A549 (cell line): Measurements from ENCODE around the gene MORC2. TPM values are rescaled to one million over a fixed set of nuclear protein-coding genes. Genes with fewer than 3 reads are reported as not detected.

Experiments
- ATAC-seq, 2 experiments: fragments of 200-7000 bp in 1 of 2; fragments of >200 bp in 1 of 2; cut with Nextera tagmentation in 1 of 2; cut with Tn5 transposase in 1 of 2; 3 replicates each; pipeline versions ENCODE4 v1.8.0 to v1.9.1; 2018 to 2020; ENCODE audit warnings: mild to moderate bottlenecking in 1 of 2, moderate library complexity in 1 of 2
- CTCF ChIA-PET: fragments of 300-600 bp; sonication (Branson Sonifier 250); formaldehyde crosslinking; extraction: SDS; loops from one replicate; lab custom pipeline; 2021; ENCODE audit warnings: antibody characterized with exemption, inconsistent platforms; lab: Yijun Ruan, JAX
- POLR2A ChIA-PET: fragments of 350-600 bp; formaldehyde crosslinking; extraction: SDS; loops from one replicate; lab custom pipeline; 2021; ENCODE audit warnings: antibody characterized with exemption, inconsistent platforms; lab: Yijun Ruan, JAX
- DNase-seq, 2 experiments: peaks; one replicate each; pipeline versions ENCODE4 v3.0.0 to v3.0.0-alpha.2; 2011 to 2016; ENCODE audit warnings: low read depth in 1 of 2, low spot score in 1 of 2
- FAIRE-seq: peaks from 2 replicates; lab custom pipeline; 2011; peaks lifted over from hg19 to GRCh38; lab: Jason Lieb, UNC
- H3K27ac ChIP-seq, 2 experiments: fragments of >200 bp; sonication (Bioruptor Twin); formaldehyde crosslinking; 3 replicates each; pipeline ENCODE4 v1.5.1; 2016 to 2017
- H3K4me1 ChIP-seq: fragments of >200 bp; sonication (Bioruptor Twin); formaldehyde crosslinking; 3 replicates; pipeline ENCODE4 v1.6.1; 2016
- H3K4me2 ChIP-seq: fragments of >200 bp; sonication (Bioruptor Twin); formaldehyde crosslinking; 3 replicates; pipeline ENCODE4 v1.6.1; 2016
- H3K4me3 ChIP-seq: fragments of >200 bp; sonication (Bioruptor Twin); formaldehyde crosslinking; 3 replicates; pipeline ENCODE4 v1.5.1; 2016
- H3K9me3 ChIP-seq: fragments of >200 bp; sonication (Bioruptor Twin); formaldehyde crosslinking; 3 replicates; pipeline ENCODE4 v1.6.1; 2016
- BCL3 ChIP-seq: fragments of >200 bp; sonication (Bioruptor Twin); formaldehyde crosslinking; IDR thresholded peaks from 3 replicates; pipeline ENCODE4 v1.6.1; 2016
- BHLHE40 ChIP-seq: IDR thresholded peaks from 2 replicates; pipeline ENCODE4 v1.6.1; 2012; ENCODE audit warnings: low read depth, low read length, inconsistent platforms
- CBX2 ChIP-seq: fragments of 200-600 bp; sonication (generic); IDR thresholded peaks from 2 replicates; pipeline ENCODE4 v1.6.1; 2016; ENCODE audit warnings: low read depth, mild to moderate bottlenecking, borderline replicate concordance
- CBX8 ChIP-seq: fragments of 200-600 bp; sonication (generic); IDR thresholded peaks from 2 replicates; pipeline ENCODE4 v1.6.1; 2016
- CEBPB ChIP-seq, 2 experiments: fragments of >200 bp in 1 of 2; sonication (Bioruptor Twin) in 1 of 2; formaldehyde crosslinking in 1 of 2; IDR thresholded peaks; 2 replicates each; pipeline ENCODE4 v1.6.1; 2012 to 2016
- CHD4 ChIP-seq: fragments of 200-600 bp; sonication (generic); IDR thresholded peaks from 2 replicates; pipeline ENCODE4 v1.6.1; 2016; ENCODE audit warnings: antibody characterized with exemption, mild to moderate bottlenecking, borderline replicate concordance
- EHF ChIP-seq: fragments of 250-450 bp; sonication (Bioruptor Pico); IDR thresholded peaks from 2 replicates; pipeline ENCODE4 v1.5.0; 2020; ENCODE audit warnings: mild to moderate bottlenecking
- ESRRA ChIP-seq: fragments of 150-350 bp; IDR thresholded peaks from 2 replicates; pipeline ENCODE4 v1.6.1; 2014; ENCODE audit warnings: mild to moderate bottlenecking, low read length, borderline replicate concordance
- FOXS1 ChIP-seq: fragments of 250-450 bp; sonication (Bioruptor Pico); IDR thresholded peaks from 2 replicates; pipeline ENCODE4 v1.5.0; 2020; ENCODE audit warnings: mild to moderate bottlenecking, moderate library complexity
- HOXB13 ChIP-seq: fragments of 250-450 bp; sonication (Bioruptor Pico); IDR thresholded peaks from 2 replicates; pipeline ENCODE4 v1.5.0; 2020; ENCODE audit warnings: low read depth, mild to moderate bottlenecking, moderate library complexity
- HOXB5 ChIP-seq: fragments of 250-450 bp; sonication (Bioruptor Pico); IDR thresholded peaks from 2 replicates; pipeline ENCODE4 v1.5.0; 2020; ENCODE audit warnings: mild to moderate bottlenecking, moderate library complexity
- JUN ChIP-seq, 2 experiments: fragments of >200 bp; sonication (Bioruptor Twin); formaldehyde crosslinking; IDR thresholded peaks; 2 replicates in 1 of 2; 3 replicates in 1 of 2; pipeline ENCODE4 v1.6.1; 2016 to 2017
- MAFK ChIP-seq: fragments of 450-650 bp; IDR thresholded peaks from 2 replicates; pipeline ENCODE4 v1.6.1; 2014; ENCODE audit not compliant: partially characterized antibody
- MAX ChIP-seq: IDR thresholded peaks from 2 replicates; pipeline ENCODE4 v1.6.1; 2012
- NPAS2 ChIP-seq: fragments of 250-450 bp; sonication (Bioruptor Pico); IDR thresholded peaks from 2 replicates; pipeline ENCODE4 v1.8.0; 2022; ENCODE audit warnings: mild to moderate bottlenecking, moderate library complexity, borderline replicate concordance
- NR3C1 ChIP-seq: fragments of >200 bp; sonication (Bioruptor Twin); formaldehyde crosslinking; IDR thresholded peaks from 3 replicates; pipeline ENCODE4 v1.6.1; 2017
- RAD21 ChIP-seq, 2 experiments: fragments of >200 bp in 1 of 2; sonication (Bioruptor Twin) in 1 of 2; formaldehyde crosslinking in 1 of 2; IDR thresholded peaks in 1 of 2; conservative IDR thresholded peaks in 1 of 2; 2 replicates in 1 of 2; 3 replicates in 1 of 2; pipeline ENCODE4 v1.6.1; 2012 to 2018; ENCODE audit warnings: inconsistent platforms in 1 of 2
- RARB ChIP-seq: fragments of 250-450 bp; sonication (Bioruptor Pico); IDR thresholded peaks from 2 replicates; pipeline ENCODE4 v1.8.0; 2021; ENCODE audit warnings: mild to moderate bottlenecking, moderate library complexity
- RFX5 ChIP-seq: fragments of 450-650 bp; IDR thresholded peaks from 2 replicates; pipeline ENCODE4 v1.7.1; 2014; ENCODE audit warnings: antibody characterized with exemption, mild to moderate bottlenecking, moderate library complexity
- SMC3 ChIP-seq: fragments of >200 bp; sonication (Bioruptor Twin); formaldehyde crosslinking; IDR thresholded peaks from 3 replicates; pipeline ENCODE4 v1.6.1; 2018; ENCODE audit warnings: inconsistent platforms
- SREBF2 ChIP-seq: fragments of 450-650 bp; IDR thresholded peaks from 2 replicates; pipeline ENCODE4 v1.6.1; 2014; ENCODE audit warnings: mild to moderate bottlenecking, moderate library complexity
- TFCP2L1 ChIP-seq: fragments of 250-450 bp; sonication (Bioruptor Pico); IDR thresholded peaks from 2 replicates; pipeline ENCODE4 v1.5.0; 2021; ENCODE audit warnings: mild to moderate bottlenecking
- ZC3H11A ChIP-seq: fragments of 450-650 bp; IDR thresholded peaks from 2 replicates; pipeline ENCODE4 v1.6.1; 2014; ENCODE audit warnings: antibody characterized with exemption, mild to moderate bottlenecking
- ZNF302 ChIP-seq: fragments of 250-450 bp; sonication (Bioruptor Pico); IDR thresholded peaks from 2 replicates; pipeline ENCODE4 v1.9.0; 2021; ENCODE audit warnings: inconsistent platforms, mild to moderate bottlenecking, moderate library complexity
- ZSCAN20 ChIP-seq: fragments of 250-450 bp; sonication (Bioruptor Pico); IDR thresholded peaks from 2 replicates; pipeline ENCODE4 v1.8.0; 2022; ENCODE audit warnings: mild to moderate bottlenecking, moderate library complexity
- WGBS: methylation state at CpG from one replicate; pipeline ENCODE4 v1.1.6; 2017; ENCODE audit errors: missing lambda C conversion rate; 5-methylcytosine and 5-hydroxymethylcytosine counted together
- polyA plus RNA-seq, 4 experiments: library from polyadenylated mRNA; depleted of rRNA in 3 of 4; stranded (reverse); fragments of >200 nt; fragmentation: RNase III in 1 of 4; extraction: RNeasy Plus Mini Kit Qiagen cat#74134 plus additional on column Dnase treatment in 1 of 4; gene quantifications; 2 replicates in 3 of 4; 3 replicates in 1 of 4; pipeline ENCODE4 v1.2.3, GENCODE V29; 2011 to 2017
- TF ChIP-seq, protein P1 (sequence below): fragments of 450-650 bp; IDR thresholded peaks from 2 replicates; pipeline ENCODE4 v1.6.1; 2014; ENCODE audit warnings: antibody characterized with exemption
- TF ChIP-seq, protein P2 (sequence below): IDR thresholded peaks from 2 replicates; pipeline ENCODE4 v1.6.1; 2012

Gene MORC2
- polyA plus RNA-seq, 2 of the 4 experiments (the other 2 are of a cell fraction): 14.8 to 16.0 TPM

DNA sequence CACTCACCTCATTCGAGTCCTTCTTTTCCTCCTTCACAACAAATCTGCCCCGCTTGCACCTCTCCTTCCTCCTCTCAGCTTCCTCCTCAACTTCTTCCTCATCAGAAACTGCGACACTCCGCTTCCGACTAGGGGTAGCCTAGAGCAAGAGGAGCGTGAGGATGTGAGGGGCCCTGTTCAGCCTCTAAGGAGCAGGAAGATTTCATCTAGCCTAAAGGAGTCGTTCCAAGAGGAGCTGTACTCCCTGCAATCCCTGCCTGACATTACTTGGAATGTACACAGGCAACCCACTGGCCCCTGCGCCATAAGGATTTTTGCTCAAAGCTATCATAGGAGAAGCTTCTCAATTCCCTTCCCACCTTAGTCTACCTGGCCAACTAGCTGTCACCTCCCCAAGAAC, 34.5 kb downstream of the MORC2 start:
- no peak overlapping the region for H3K4me3 ChIP-seq
- ChIA-PET POLR2A (no interaction called here), CTCF (interaction anchor here (0.6 to 1.3 kb wide), 4 partner anchors 10 to 170 kb away, joined by 3 to 6 read pairs (median 5); no protein-coding TSS in a partner anchor)
- no peak overlapping the region for H3K4me2 ChIP-seq
- DNase-seq (no peak), FAIRE-seq (no peak), ATAC-seq (no peak)
- no peak for TF ChIP-seq FOXS1 (CRISPR knock-in tag)
- TF ChIP-seq JUN (IDR thresholded peaks at IDR 0.05): no peak
- no peak for TF ChIP-seq HOXB5 (CRISPR knock-in tag)
- no peak for TF ChIP-seq SREBF2
- no peak for TF ChIP-seq ZSCAN20 (CRISPR knock-in tag)
- H3K27ac ChIP-seq: no peak overlapping the region
- WGBS: 91% methylated on average over 8 of the region's 8 CpGs
- no peaks in the 10 kb centered on the region for H3K9me3 ChIP-seq
- H3K4me1 ChIP-seq: no peaks in the 10 kb centered on the region

- Histone ChIP-seq H3K27ac (no peak overlapping the region), H3K4me3 (no peak overlapping the region), H3K4me1 (no peaks in the 10 kb centered on the region), H3K9me3 (no peaks in the 10 kb centered on the region), H3K4me2 (no peak overlapping the region)
- 92% methylated on average over 6 of the region's 7 CpGs for WGBS
- ATAC-seq (no peak), DNase-seq (no peak), FAIRE-seq (no peak)
- POLR2A ChIA-PET: no interaction called here
- TF ChIP-seq CEBPB (IDR thresholded peaks at IDR 0.05): no peak
- TF ChIP-seq BCL3: no peak
- CTCF ChIA-PET: interaction anchor here (1.3 kb wide), 1 partner anchor 151 kb away, joined by 6 read pairs; no protein-coding TSS in a partner anchor
These were observed 35.1 kb downstream of the MORC2 start for GRCh38 chr22:30933457-30933856.

- Histone ChIP-seq H3K4me2 (no peak overlapping the region), H3K4me3 (no peak overlapping the region), H3K9me3 (no peaks in the 10 kb centered on the region), H3K4me1 (no peaks in the 10 kb centered on the region), H3K27ac (no peak overlapping the region)
- ATAC-seq (no peak), DNase-seq (no peak), FAIRE-seq (no peak)
- WGBS: 95% methylated on average over 15 of the region's 16 CpGs
- no peak for TF ChIP-seq CBX8
- no peak for TF ChIP-seq HOXB13 (CRISPR knock-in tag)
- TF ChIP-seq TFCP2L1 (CRISPR knock-in tag): no peak
- no peak for TF ChIP-seq NR3C1
- TF ChIP-seq MAX: no peak
- no peak for TF ChIP-seq CHD4
- TF ChIP-seq, protein P1, sequence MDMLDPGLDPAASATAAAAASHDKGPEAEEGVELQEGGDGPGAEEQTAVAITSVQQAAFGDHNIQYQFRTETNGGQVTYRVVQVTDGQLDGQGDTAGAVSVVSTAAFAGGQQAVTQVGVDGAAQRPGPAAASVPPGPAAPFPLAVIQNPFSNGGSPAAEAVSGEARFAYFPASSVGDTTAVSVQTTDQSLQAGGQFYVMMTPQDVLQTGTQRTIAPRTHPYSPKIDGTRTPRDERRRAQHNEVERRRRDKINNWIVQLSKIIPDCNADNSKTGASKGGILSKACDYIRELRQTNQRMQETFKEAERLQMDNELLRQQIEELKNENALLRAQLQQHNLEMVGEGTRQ: no peak
- TF ChIP-seq CBX2: no peak
- TF ChIP-seq EHF (CRISPR knock-in tag): no peak
- no peak for TF ChIP-seq JUN (IDR thresholded peaks at IDR 0.05)
- POLR2A ChIA-PET: no interaction called here
- CTCF ChIA-PET: interaction anchor here (0.6 to 4.2 kb wide), 4 partner anchors 12 to 169 kb away, joined by 3 to 29 read pairs (median 10); no protein-coding TSS in a partner anchor
These were observed 35.9 kb downstream of the MORC2 start for GRCh38 chr22:30932661-30933060.

- POLR2A ChIA-PET: no interaction called here
- Histone ChIP-seq H3K9me3 (no peaks in the 10 kb centered on the region), H3K4me1 (no peaks in the 10 kb centered on the region), H3K4me2 (no peak overlapping the region), H3K27ac (no peak overlapping the region), H3K4me3 (no peak overlapping the region)
- 97% methylated on average over 4 of the region's 4 CpGs for WGBS
- no peak for DNase-seq
- FAIRE-seq: no peak
- ATAC-seq: no peak
- CTCF ChIA-PET: interaction anchor here (0.6 to 4.2 kb wide), 4 partner anchors 8 to 168 kb away, joined by 3 to 29 read pairs (median 10); no protein-coding TSS in a partner anchor
- no peak for TF ChIP-seq NPAS2
- TF ChIP-seq RFX5: no peak
- TF ChIP-seq ESRRA: no peak
- TF ChIP-seq ZC3H11A: no peak
- TF ChIP-seq RAD21 (conservative IDR thresholded peaks at IDR 0.05 in 1 of 2, IDR thresholded peaks at IDR 0.05 in 1 of 2): no peak
- TF ChIP-seq MAFK: no peak
- TF ChIP-seq, protein P2, sequence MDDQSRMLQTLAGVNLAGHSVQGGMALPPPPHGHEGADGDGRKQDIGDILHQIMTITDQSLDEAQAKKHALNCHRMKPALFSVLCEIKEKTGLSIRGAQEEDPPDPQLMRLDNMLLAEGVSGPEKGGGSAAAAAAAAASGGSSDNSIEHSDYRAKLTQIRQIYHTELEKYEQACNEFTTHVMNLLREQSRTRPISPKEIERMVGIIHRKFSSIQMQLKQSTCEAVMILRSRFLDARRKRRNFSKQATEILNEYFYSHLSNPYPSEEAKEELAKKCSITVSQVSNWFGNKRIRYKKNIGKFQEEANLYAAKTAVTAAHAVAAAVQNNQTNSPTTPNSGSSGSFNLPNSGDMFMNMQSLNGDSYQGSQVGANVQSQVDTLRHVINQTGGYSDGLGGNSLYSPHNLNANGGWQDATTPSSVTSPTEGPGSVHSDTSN: no peak
- TF ChIP-seq TFCP2L1 (CRISPR knock-in tag): no peak
- TF ChIP-seq ZNF302 (CRISPR knock-in tag): no peak
- TF ChIP-seq BCL3: no peak
- TF ChIP-seq HOXB5 (CRISPR knock-in tag): no peak
- no peak for TF ChIP-seq BHLHE40
- TF ChIP-seq SMC3: no peak
- TF ChIP-seq RARB (CRISPR knock-in tag): no peak
These were observed 36.9 kb downstream of the MORC2 start for GRCh38 chr22:30931541-30932300.
